Suprapubic skin (tissue), 3 donors: ENCODE measurements around the gene LSM14A.

Experiments
- CTCF ChIP-seq, 2 donors: fragments of 200-600 bp in 1 of 2; fragments of 450-650 bp in 1 of 2; sonication (generic) in 1 of 2; IDR thresholded peaks; one replicate each; pipeline ENCODE4 v1.5.1; 2016 to 2019; ENCODE audit warnings: antibody characterized with exemption in 2 of 2, mild to moderate bottlenecking in 1 of 2, moderate library complexity in 1 of 2
- EP300 ChIP-seq: sonication (generic); formaldehyde crosslinking; IDR thresholded peaks from one replicate; pipeline ENCODE4 v1.6.1; 2017; ENCODE audit warnings: antibody characterized with exemption
- POLR2A ChIP-seq, 2 donors: fragments of 450-650 bp; IDR thresholded peaks; one replicate each; pipeline ENCODE4 v1.6.1; 2017; ENCODE audit warnings: antibody characterized with exemption in 2 of 2, mild to moderate bottlenecking in 2 of 2, moderate library complexity in 2 of 2

DNA sequence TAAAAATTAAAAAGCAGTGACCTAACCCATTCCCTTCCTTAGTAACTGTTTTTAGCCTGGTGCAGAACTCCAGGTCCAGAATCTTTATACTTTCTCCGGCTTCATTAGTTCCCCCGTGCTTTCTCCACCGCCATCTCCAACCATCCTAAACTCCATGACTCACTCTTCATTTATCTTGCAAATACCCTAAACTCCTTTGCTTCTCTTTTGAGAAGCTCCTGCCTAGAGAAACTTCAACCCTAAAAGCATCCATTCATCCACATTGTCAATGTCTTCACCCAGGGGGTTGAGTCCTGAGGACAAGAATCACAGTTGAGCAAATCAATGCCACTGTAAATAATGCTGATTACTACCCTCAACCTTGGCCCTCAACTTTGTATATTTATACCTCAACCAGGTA is 65.0 kb downstream of the LSM14A start:
- no peak for TF ChIP-seq POLR2A (IDR thresholded peaks at IDR 0.05)
- TF ChIP-seq EP300 = no peak
- TF ChIP-seq CTCF (IDR thresholded peaks at IDR 0.05) = no peak
